HG03439 (cell line): ENCODE data around the gene HSH2D.
A peak's percentile ranks its signal among the peaks of the same experiment; 100 is the strongest.
"Not testable (repeated sequence)": the region's sequence is repeated elsewhere in the genome, so short reads cannot be mapped to it uniquely, and the experiment has no call there.

Experiments used
- ATAC-seq: cut with Tn5 transposase; IDR thresholded peaks from one replicate; pipeline ENCODE4 v1.9.1; 2021; ENCODE audit warnings: mild to moderate bottlenecking, moderate library complexity; ENCODE audit not compliant: unreplicated experiment

Gene HSH2D

DNA sequence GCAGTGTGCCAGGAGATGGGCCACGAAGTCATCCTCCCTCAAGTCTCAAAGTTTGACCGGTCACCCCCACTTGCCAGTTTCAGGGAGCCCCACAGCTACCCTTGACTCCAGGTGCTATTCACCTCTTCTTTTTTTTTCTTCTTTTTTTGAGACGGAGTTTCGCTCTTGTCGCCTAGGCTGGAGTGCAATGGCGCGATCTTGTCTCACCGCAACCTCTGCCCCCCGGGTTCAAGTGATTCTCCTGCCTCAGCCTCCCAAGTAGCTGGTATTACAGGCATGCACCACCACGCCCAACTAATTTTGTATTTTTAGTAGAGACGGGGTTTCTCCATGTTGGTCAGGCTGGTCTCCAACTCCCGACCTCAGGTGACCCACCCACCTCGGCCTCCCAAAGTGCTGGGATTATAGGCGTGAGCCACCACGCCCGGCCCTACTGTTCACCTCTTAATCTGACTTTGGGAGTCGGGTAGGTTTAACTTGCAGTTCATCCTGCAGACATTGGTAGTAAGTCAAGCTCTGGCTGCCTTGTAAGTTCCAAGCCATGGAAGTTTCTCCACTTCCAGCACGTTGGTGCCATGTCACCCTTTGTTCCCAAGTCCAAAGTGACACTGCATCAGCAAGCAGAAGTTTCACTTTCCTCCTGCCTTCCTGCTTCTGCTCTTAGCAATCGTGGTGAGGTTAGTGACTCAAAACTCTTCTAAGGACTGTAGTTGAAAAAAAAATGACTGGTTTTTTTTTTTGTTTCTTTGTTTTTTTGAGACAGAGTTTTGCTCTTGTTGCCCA, 24.2 kb upstream of the HSH2D start:
- not testable (repeated sequence) for ATAC-seq

DNA sequence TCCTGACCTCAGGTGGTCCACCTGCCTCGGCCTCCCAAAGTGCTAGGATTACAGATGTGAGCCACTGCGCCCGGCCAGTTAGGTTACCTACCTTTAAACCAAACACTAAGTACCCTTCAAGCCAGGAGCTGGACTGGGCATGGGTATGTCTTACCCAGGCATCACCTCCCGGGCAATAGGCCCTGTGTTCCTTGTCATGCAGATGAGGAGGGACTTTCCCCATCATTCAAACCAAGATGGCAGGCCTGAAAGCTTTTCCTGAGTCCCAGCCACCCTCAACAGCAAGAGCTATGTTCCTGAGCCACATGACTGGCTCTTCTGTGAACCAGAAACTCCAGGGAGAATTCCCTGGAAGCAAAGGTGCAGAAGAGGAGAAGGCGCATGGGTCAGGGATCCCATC, 22.3 kb upstream of the HSH2D start:
- no peak for ATAC-seq

DNA sequence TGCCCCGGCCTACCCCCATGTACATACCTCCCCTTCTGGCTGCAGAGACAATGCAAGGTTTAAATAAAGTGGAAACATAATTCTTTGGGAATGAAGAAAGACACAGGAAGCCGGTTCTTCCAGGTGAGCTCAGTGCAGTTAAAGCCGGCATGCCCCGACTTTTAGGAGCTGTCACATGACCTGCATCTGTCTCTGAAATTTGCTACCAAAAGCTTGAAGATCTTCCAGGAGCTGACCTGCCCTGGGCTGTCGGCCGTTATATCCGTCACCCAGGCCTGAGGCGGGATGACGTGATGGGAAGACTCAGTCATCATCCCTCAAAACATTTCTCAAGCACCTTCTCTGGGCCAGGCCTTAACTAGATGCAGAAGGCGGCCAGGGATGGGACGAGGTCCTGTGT, 21.5 kb upstream of the HSH2D start:
- ATAC-seq, result no peak

DNA sequence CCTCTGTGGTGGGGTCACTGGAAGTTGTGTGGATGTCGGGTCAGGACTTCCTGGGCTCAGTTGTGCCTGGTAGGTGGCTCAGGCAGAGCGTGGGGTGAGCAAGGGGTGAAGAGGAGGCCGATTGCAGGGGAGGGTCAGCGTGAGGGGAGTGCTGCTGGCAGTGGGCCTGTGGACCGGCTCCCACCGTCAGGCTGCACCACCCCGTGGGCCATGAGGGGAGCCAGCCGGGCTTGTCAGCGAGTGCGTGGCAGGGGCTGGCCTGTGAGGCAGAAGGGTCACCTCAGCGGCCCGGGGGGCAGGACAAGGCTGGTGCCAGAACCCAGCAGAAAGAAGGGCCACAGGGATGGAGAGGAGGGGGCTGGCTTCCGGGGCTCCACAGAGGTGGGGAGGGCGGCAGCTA, 18.5 kb upstream of the HSH2D start:
- no peak for ATAC-seq

DNA sequence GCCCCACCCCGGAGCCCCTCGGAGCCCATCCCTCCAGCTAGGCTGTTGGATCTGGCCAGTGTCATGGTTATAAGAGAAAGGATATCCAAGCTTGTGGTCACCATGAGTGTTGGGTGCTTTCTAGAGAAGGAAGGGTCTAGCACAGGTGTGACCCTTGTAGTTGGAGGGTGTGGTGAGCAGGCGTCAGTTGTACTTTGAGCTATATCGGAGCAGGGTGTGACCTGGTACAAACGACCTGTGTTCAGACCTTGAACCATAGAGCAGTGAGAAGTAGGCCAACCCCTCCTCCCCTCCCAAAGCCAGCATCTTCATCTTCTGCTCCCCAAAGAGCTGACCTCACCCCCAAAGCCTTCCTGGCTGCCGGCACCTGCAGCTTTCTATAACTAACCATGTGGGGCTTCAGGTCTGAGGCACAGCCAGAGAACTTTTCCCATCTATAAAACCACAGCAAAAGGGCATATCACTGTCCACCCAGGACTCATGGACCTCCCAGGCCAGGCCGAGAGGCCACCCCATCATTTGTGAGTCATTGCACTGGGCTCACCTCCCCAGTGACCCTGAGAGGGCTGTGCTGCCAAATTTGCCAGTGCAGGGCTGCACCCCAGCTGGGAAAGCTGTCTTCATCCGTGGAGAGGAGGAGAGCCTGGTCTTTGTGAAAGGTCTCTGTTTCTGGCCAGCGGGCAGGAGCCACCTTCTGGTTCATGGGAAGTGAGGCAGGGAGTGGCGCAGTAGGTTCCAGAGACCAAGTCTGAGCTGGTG, 17.6 kb upstream of the HSH2D start:
- ATAC-seq, result no peak

DNA sequence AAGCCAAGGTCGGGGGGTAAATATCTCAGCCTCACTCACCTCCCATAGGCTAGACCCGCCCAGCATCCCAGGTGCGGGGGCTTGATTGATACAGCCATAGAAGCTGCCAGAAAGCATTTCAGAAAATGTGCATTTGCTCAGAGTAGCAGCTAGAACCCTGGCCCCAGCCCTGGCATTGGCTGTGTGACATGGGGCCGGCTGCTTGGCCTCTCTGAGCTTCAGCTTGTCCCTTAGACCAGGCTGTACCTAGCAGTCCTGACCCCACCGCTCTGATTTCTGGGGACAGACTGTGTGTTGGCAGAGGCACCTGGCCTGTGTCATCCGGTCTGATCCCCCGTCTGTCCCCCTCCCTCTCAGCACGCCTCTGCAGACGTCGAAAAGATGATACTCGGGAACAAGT, 16.4 kb upstream of the HSH2D start:
- ATAC-seq, result no peak

DNA sequence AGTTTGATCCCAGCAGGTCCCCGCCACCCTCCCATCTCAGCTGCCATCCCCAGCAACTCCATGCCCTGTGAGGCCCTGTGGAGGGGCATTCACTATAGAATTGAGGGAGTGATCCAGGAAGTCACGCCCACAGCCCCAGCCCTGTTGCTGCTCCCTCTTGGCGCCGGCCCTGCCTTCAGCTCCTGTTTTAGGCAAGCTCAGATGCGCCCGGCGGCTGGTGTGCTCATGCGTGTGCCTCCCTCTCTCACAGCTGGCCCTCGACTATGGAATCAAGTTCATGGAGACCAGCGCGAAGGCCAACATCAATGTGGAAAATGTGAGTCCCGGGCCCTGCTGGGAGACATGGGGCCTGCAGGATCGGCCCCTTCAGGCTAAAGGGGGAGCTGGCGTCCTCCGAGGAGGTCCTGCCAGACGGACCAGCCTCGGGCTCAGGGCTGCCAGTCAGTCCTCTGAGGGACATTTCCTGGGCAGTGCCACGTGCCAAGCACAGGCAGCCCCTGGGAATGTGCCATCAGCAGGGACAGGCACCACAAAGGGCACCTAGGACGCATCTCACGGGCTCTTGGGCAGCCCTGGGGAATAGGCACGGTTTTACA, 15.6 kb upstream of the HSH2D start:
- no peak for ATAC-seq

DNA sequence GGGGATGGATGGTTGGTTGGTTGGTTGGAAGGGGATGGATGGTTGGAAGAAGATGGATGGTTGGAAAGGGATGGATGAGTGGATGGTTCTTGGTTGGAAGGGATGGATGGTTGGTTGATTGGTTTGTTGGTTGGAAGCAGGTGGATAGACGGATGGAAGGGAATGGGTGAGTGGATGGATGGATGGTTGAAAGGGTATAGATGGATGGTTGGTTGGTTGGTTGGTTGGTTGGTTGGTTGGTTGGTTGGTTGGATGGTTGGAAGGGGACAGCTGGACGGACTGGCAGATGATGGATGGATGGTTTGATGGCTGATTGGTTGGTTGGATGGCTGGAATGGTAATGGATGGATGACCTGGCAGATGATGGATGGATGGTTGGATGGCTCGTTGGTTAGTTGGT, 11.8 kb upstream of the HSH2D start:
- ATAC-seq, result no peak

DNA sequence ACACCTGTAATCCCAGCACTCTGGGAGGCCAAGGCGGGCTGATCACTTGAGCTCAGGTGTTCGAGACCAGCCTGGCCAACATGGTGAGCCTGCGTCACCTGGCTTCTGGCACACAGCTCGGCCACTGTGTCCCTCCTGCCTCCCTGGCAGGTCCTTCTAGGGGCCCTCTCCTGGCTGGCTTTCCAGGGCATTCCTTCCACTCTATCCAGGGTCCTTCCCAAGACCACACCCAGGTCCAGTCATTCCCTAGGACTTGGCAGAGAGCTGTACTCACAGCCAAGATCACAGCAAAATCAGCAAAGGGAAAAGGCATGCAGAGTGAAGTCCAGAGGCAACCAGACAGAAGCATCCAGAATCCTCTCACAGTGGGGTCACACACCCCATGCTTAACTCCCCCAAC, 9.7 kb upstream of the HSH2D start:
- ATAC-seq, result no peak

DNA sequence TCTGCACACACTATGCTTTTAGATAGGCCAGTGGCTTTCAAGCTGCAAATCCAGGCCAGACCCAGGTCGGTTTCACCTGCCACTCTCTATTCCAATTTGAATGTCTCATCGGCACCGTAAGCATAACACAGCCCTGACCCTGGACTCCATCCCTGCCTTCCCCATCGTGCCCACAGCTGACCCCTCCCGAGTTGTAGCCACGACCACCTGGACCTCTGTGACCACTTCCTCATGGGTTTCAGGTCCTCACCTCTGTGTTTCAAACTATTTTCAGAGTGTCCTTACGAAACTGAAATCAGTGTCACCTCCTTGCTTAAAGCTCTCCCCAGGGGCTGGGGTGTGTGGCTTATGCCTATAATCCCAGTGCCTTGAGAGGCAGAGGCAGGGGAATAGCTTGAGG, 9.0 kb upstream of the HSH2D start:
- no peak for ATAC-seq

DNA sequence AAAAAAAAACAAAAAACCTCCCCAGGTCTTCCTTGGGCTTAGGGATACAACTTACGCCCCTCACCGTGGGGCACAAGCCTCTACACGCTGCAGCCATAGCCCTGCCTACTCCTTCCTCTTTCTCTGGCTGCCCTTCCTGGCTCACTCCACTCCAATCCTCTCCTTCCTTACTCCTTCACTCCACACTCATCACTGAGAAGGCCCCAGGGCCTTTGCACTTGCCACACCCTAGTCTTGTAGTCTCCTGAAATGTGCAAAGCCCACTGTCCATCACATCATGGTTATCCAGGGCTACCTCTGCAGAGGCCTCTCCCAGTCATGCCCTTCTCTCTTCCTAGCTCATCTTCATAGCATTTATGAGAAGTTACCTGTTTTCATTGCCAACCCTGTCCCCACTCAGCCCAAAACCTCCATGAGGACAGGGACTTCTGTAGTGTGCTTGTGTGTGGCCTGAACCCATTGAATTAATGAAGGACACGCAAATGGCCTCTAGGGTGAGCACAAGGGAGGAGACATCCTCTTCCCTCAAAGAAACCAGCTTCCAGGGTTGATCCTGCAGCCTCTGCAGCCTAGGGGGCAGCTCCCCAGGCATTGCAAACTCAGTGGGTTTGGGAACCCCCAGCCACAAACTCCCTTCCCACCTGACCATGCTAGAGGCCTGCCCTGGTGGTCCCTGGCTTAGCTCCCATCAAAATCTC, 7.9 kb upstream of the HSH2D start:
- ATAC-seq, result no peak

DNA sequence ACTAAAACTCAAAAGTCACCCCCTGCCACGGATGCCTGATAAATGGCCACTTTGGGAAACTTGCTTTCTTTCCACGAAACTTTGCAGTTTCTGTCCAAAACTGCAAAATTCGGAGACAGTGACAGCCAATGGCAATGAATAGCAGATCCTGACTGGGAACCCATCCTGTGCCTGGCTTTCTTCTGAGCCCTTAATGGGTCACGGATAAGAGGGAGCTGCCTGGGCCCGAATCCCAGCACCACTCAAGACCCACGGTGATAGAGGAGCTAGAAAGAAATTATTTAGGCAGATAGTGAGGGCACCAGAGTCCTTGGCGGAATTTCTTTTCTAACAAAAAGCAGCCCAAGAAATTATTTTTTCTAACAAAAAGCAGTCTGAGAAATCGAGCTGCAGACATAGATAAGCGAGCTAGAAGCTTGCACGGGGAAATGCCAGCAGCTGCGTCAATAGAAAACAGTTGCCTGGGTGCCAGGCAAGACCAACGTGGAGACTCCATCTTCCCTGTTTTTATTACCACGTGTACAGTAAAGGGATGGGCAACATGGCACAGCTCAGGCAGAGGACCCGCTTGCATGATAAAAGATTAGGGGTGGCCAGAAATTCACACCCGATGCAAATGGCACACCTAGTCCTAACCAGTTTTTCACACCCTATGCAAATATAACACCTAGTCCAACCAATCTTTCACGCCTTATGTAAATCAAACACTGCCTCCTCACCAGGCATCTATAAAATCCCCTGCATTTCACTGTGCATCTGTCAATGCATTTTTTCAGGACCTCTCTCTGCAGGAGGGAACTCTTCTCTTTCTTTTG, 7.1 kb upstream of the HSH2D start:
- ATAC-seq, result no peak

DNA sequence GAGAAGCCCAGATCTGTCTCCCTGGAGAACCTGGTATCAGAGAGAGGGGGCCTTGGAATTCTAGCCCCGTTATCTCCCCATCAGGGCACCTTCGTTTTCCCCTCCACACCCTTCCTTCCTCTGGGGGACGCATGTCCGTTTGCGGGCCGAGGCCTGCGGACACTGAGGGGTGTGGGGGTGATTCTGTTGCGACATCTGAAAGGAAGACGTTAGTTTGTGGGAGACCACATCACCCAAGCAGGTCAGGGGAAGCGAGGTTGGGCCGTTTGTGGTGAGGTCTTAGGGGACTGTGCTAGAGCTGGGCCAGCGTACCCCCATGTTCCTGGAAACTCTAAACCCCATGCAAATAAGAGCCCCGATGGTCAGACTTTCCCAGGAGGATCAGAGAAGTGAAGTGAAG, 3.7 kb upstream of the HSH2D start:
- no peak for ATAC-seq

DNA sequence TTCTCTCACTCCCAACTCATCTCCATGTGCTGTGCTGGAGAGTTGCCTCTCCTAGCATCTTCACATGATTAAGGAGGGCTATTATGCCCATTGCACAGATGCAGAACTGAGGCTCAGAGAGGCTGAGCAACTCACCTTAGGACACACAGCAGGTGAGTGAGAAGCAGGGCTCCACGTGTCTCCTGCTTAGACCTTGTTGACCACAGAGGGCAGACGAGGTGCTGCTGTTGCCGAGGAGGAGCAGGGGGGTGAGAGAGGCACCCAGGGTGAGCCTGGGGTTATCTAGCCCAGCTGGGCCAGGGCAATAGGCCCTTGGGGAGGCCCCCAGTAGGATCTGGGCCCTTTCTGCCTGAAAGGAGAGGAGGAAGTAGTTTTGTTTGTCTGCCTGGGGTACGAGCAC, 2.4 kb upstream of the HSH2D start:
- ATAC-seq, result peak; percentile 44

DNA sequence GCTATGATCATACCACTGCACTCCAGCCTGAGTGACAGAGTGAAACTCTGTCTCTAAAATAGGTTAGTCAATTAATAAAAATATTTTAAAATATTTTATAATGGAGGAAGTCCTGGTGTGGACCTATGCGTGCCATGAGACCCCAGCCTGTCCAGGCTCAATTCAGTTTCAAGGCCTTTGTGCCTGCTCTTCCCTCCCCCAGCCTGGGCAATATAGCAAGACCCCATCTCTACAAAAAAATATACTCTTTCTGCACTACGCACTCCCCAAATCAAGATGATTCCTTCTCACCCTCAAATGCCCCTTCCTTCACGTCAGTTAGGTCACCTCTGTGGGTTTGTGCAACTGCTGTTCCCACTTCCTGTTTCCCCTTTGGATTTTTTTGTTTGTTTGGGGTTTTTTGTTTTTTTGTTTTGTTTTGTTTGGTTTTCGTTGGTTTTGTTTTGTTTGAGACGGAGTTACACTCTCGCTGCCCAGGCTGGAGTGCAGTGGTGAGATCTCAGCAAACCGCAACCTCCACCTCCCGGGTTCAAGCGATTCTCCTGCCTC, 1.4 kb upstream of the HSH2D start:
- no peak for ATAC-seq

DNA sequence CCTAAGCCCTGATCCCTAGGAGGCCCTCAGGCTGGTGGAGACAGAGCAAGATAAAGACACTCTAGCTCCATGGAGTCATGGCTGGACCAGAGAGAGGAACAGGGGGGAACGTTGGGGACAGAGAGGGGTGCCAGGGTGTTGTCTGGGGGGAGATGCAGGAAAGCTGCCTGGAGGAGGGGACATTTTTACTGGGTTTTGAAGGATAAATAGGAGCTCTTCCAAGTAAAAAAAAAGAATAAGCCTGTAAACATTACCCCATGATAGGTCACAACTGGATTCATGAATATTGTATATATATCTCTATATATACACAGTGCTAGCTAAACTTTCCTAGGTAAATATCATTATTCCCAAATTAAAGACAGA, 714 bp downstream of the HSH2D start:
- ATAC-seq, result no peak

DNA sequence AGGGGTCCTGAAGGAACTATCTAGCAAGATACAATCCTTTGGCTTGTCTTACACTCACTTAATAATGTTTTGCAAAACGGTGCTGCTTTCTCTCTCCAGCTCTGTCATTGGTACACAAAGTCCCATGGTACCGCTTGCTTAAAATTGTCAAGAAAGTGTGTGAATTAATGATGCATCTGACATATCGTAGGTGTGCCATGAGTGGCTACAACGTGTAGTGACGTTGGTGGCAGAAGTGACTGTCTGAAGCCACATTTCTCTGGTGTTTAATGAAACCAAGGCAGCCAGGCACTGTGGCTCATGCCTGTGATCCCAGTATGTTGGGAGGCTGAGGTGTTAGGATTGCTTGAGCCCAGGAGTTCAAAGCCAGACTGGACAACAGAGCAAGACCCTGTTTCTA, 2.6 kb downstream of the HSH2D start:
- no peak for ATAC-seq

DNA sequence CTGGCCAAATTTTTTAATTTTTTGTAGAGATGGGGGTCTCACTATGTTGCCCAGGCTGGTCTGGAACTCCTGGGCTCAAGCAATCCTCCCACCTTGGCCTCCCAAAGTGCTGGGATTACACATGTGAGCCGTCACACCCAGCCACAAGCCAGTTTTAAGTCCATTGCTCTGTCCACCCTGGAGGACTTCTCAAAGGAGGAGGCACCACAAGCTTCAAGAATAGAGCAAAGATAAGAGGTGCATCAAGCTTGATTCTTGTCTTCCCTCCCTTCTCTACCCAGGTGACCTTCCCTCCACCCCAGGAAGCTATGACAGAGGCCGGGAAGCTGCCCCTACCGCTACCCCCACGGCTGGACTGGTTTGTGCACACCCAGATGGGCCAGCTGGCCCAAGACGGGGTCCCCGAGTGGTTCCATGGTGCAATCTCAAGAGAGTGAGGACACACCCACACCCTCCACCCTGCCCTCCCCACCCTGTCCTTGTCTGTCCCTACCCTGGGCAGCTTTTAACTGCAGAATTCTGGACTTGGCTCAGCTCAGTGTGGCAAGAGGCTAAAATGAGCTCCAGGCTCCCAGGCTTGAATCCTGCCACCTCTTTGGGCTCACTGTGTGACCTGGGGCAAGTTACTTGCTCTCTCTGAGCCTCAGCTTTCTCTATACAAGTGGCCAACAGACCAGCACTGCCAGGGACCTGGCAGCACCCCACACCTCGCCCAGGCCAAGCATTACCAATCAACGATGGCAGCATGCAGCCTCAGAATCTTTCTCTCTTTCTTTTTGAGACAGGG, 5.2 kb downstream of the HSH2D start:
- no peak for ATAC-seq

DNA sequence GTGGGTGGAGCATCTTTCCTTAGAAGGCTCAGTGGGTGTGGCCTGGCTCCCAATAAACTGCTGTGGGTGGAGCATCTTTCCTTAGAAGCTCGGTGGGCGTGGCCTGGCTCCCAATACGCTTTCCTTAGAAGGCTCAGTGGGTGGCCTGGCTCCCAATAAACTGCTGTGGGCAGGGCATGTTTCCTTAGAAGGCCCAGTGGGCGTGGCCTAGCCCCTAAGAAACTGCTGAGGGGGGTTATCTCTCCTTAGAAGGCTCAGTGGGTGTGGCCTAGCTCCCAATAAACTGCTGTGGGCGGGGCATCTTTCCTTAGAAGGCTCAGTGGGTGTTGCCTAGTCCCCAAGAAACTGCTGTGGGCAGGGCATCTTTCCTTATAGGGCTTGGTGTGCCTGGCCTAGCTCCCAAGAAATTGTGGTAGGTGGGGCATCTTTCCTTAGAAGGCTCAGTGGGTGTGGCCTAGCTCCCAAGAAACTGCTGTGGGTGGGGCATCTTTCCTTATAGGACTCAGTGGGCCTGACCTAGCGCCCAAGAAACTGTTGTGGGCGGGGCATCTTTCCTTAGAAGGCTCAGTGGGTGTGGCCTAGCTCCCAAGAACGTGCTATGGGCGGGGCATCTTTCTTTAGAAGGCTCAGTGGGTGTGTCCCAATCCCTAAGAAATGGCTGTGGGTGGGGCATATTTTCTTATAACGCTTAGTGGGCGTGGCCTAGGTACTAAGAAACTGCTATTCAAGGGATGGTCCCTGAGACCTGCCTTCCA, 10.3 kb downstream of the HSH2D start:
- ATAC-seq, result no peak
